C4-2B (cell line): ENCODE results near the gene FUS.

ENCODE experiments used
- ZFX ChIP-seq: fragments of 450-650 bp; IDR thresholded peaks from 2 replicates; pipeline ENCODE4 v1.6.1; 2017
- TF ChIP-seq, protein P1 (sequence below): fragments of 450-650 bp; conservative IDR thresholded peaks from 2 replicates; pipeline ENCODE4 v1.5.1; 2017; ENCODE audit warnings: mild to moderate bottlenecking

DNA sequence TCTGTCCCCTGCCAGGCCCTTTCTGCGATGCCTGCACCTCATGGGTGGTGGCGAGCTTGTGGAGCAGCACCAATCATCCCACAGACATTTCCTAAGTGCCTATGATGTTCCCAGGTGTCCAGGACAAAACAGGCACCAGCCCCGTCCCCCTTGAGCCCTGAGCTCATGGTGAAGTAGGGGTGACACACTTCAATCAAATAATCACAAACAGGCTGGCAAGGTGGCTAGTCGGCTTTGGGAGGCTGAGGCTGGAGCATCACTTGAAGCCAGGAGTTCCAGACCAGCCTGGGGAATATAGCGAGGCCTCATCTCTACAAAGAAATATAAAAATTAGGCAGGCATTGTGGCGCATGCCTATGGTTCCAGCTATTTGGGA lies 43.7 kb upstream of the FUS start:
- TF ChIP-seq, protein P1, sequence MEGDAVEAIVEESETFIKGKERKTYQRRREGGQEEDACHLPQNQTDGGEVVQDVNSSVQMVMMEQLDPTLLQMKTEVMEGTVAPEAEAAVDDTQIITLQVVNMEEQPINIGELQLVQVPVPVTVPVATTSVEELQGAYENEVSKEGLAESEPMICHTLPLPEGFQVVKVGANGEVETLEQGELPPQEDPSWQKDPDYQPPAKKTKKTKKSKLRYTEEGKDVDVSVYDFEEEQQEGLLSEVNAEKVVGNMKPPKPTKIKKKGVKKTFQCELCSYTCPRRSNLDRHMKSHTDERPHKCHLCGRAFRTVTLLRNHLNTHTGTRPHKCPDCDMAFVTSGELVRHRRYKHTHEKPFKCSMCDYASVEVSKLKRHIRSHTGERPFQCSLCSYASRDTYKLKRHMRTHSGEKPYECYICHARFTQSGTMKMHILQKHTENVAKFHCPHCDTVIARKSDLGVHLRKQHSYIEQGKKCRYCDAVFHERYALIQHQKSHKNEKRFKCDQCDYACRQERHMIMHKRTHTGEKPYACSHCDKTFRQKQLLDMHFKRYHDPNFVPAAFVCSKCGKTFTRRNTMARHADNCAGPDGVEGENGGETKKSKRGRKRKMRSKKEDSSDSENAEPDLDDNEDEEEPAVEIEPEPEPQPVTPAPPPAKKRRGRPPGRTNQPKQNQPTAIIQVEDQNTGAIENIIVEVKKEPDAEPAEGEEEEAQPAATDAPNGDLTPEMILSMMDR = no peak
- TF ChIP-seq ZFX = no peak
